Measurements from ENCODE around the gene COL25A1. TPM values are rescaled to one million over a fixed set of nuclear protein-coding genes. Genes with fewer than 3 reads are reported as not detected.

Gene COL25A1
- total RNA-seq, 1 donor from 2014 or later = 5.6 TPM

GRCh38 chr4:109157696-109158095 lies 144.8 kb downstream of the COL25A1 start:
- H3K36me3 ChIP-seq = no peaks in the 10 kb centered on the region
- TF ChIP-seq CTCF (IDR thresholded peaks at IDR 0.05) = no peak
- intact Hi-C loops (cut with DNase I) = no loop called here
- DNase-seq (ENCODE audit: low spot score in 2 of 2) = no peak
- H3K4me1 ChIP-seq = no peaks in the 10 kb centered on the region
- H3K27me3 ChIP-seq = no peaks in the 10 kb centered on the region
- H3K4me3 ChIP-seq = no peak overlapping the region
- H3K27ac ChIP-seq = no peak overlapping the region
- H3K9me3 ChIP-seq = no peaks in the 10 kb centered on the region

- H3K27me3 ChIP-seq = no peaks in the 10 kb centered on the region
- no peak for DNase-seq (ENCODE audit: low spot score in 2 of 2)
- intact Hi-C loops (cut with DNase I) = no loop called here
- no peaks in the 10 kb centered on the region for H3K36me3 ChIP-seq
- no peak overlapping the region for H3K4me3 ChIP-seq
- no peaks in the 10 kb centered on the region for H3K9me3 ChIP-seq
- TF ChIP-seq CTCF (IDR thresholded peaks at IDR 0.05) = no peak
- H3K4me1 ChIP-seq = no peaks in the 10 kb centered on the region
- no peak overlapping the region for H3K27ac ChIP-seq
These were observed 145.3 kb downstream of the COL25A1 start for GRCh38 chr4:109157205-109157604.

- Histone ChIP-seq H3K27ac (no peak overlapping the region), H3K4me3 (no peak overlapping the region), H3K36me3 (no peaks in the 10 kb centered on the region), H3K27me3 (no peaks in the 10 kb centered on the region), H3K9me3 (no peaks in the 10 kb centered on the region), H3K4me1 (no peaks in the 10 kb centered on the region)
- TF ChIP-seq CTCF (IDR thresholded peaks at IDR 0.05) = no peak
- DNase-seq (ENCODE audit: low spot score in 2 of 2) = no peak
- intact Hi-C loops (cut with DNase I) = no loop called here
These were observed 146.1 kb downstream of the COL25A1 start for GRCh38 chr4:109156356-109156755.

- H3K9me3 ChIP-seq = no peaks in the 10 kb centered on the region
- no peaks in the 10 kb centered on the region for H3K36me3 ChIP-seq
- DNase-seq (ENCODE audit: low spot score in 2 of 2) = no peak
- H3K4me3 ChIP-seq = no peak overlapping the region
- no peaks in the 10 kb centered on the region for H3K4me1 ChIP-seq
- TF ChIP-seq CTCF (IDR thresholded peaks at IDR 0.05) = no peak
- H3K27ac ChIP-seq = no peak overlapping the region
- intact Hi-C loops (cut with DNase I) = no loop called here
- no peaks in the 10 kb centered on the region for H3K27me3 ChIP-seq
These were observed 146.7 kb downstream of the COL25A1 start for GRCh38 chr4:109155682-109156283.

- no peak for DNase-seq (ENCODE audit: low spot score in 2 of 2)
- no peaks in the 10 kb centered on the region for H3K27me3 ChIP-seq
- intact Hi-C loops (cut with DNase I) = no loop called here
These were observed 147.4 kb downstream of the COL25A1 start for GRCh38 chr4:109155084-109155483.

More at GRCh38 chr4:109155084-109155483, 147.4 kb downstream of the COL25A1 start:
- Histone ChIP-seq H3K4me3 (no peak overlapping the region), H3K27ac (no peak overlapping the region), H3K9me3 (no peaks in the 10 kb centered on the region), H3K4me1 (no peaks in the 10 kb centered on the region), H3K36me3 (no peaks in the 10 kb centered on the region)
- no peak for TF ChIP-seq CTCF (IDR thresholded peaks at IDR 0.05)

Measured in ascending aorta (tissue), 2 donors.